CD4-positive, alpha-beta T cell treated with Interleukin-10 for 1 hour (primary cell): ENCODE data around the gene IL5.
A peak's percentile ranks its signal among the peaks of the same experiment; 100 is the strongest.

Source experiments
- DNase-seq: peaks from one replicate; pipeline ENCODE4 v3.0.0-alpha.2; 2020

The IL5 gene

GRCh38 chr5:132497488-132497997, 45.8 kb downstream of the IL5 start:
- DNase-seq, result no peak

GRCh38 chr5:132496631-132497487, 46.5 kb downstream of the IL5 start:
- DNase-seq, result peak; percentile 74

- DNase-seq, result peak; percentile 94
These were observed 47.1 kb downstream of the IL5 start for GRCh38 chr5:132496191-132496630.

GRCh38 chr5:132495667-132496190, 47.6 kb downstream of the IL5 start:
- DNase-seq, result peak; percentile 75

- DNase-seq, result no peak
These were observed 49.5 kb downstream of the IL5 start for GRCh38 chr5:132493821-132494220.

- no peak for DNase-seq
These were observed 50.1 kb downstream of the IL5 start for GRCh38 chr5:132493241-132493640.

- DNase-seq, result no peak
These were observed 50.8 kb downstream of the IL5 start for GRCh38 chr5:132492386-132493125.
